ENCODE results near the gene XPC. TPM values are rescaled to one million over a fixed set of nuclear protein-coding genes. Genes with fewer than 3 reads are reported as not detected.

XPC gene
- total RNA-seq, 2 donors from 2014 or later: 41.1 to 53.2 TPM

GRCh38 chr3:14169435-14169834 lies 9.0 kb downstream of the XPC start:
- peaks cover 6 to 25% of the 10 kb centered on the region in 2 donors for H3K36me3 ChIP-seq

GRCh38 chr3:14166877-14167603 lies 11.4 kb downstream of the XPC start:
- TF ChIP-seq CTCF (IDR thresholded peaks at IDR 0.05) (no peak), POLR2A (IDR thresholded peaks at IDR 0.05) (no peak), POLR2AphosphoS5 (IDR thresholded peaks at IDR 0.05) (no peak)
- WGBS: 91% methylated on average over 9 of the region's 9 CpGs
- no peak for DNase-seq (ENCODE audit: low spot score)
- Histone ChIP-seq H3K9me3 (no peaks in the 10 kb centered on the region), H3K27me3 (replicated peaks; ENCODE audit: insufficient read depth) (no peaks in the 10 kb centered on the region), H3K36me3 (peaks cover 6 to 30% of the 10 kb centered on the region in 2 donors), H3K4me3 (no peak overlapping the region), H3K4me1 (replicated peaks) (no peaks in the 10 kb centered on the region), H3K27ac (no peak overlapping the region)
- intact Hi-C loops (cut with DNase I): no loop called here

More at GRCh38 chr3:14169435-14169834, 9.0 kb downstream of the XPC start:
- no peak for DNase-seq (ENCODE audit: low spot score)
- H3K9me3 ChIP-seq: no peaks in the 10 kb centered on the region
- H3K4me3 ChIP-seq: no peak overlapping the region
- 94% methylated on average over 2 of the region's 2 CpGs for WGBS
- intact Hi-C loops (cut with DNase I): no loop called here
- H3K4me1 ChIP-seq (replicated peaks): no peaks in the 10 kb centered on the region
- no peak for TF ChIP-seq POLR2A (IDR thresholded peaks at IDR 0.05)
- no peak for TF ChIP-seq POLR2AphosphoS5 (IDR thresholded peaks at IDR 0.05)
- no peak for TF ChIP-seq CTCF (IDR thresholded peaks at IDR 0.05)
- H3K27me3 ChIP-seq (replicated peaks; ENCODE audit: insufficient read depth): no peaks in the 10 kb centered on the region
- no peak overlapping the region for H3K27ac ChIP-seq

GRCh38 chr3:14162178-14162577 lies 16.2 kb downstream of the XPC start:
- intact Hi-C loops (cut with DNase I): no loop called here
- H3K27ac ChIP-seq: no peak overlapping the region
- no peak overlapping the region for H3K4me3 ChIP-seq
- H3K4me1 ChIP-seq (replicated peaks): no peaks in the 10 kb centered on the region
- H3K9me3 ChIP-seq: no peaks in the 10 kb centered on the region
- TF ChIP-seq POLR2A (IDR thresholded peaks at IDR 0.05) (no peak), CTCF (IDR thresholded peaks at IDR 0.05) (no peak), POLR2AphosphoS5 (IDR thresholded peaks at IDR 0.05) (no peak)
- no peaks in the 10 kb centered on the region for H3K27me3 ChIP-seq (replicated peaks; ENCODE audit: insufficient read depth)
- WGBS: 95% methylated on average over 2 of the region's 2 CpGs
- H3K36me3 ChIP-seq: peaks cover 13 to 41% of the 10 kb centered on the region in 2 donors
- no peak for DNase-seq (ENCODE audit: low spot score)

GRCh38 chr3:14161282-14161681 lies 17.1 kb downstream of the XPC start:
- TF ChIP-seq POLR2A (IDR thresholded peaks at IDR 0.05) (no peak), POLR2AphosphoS5 (IDR thresholded peaks at IDR 0.05) (no peak)
- DNase-seq (ENCODE audit: low spot score): no peak
- H3K27ac ChIP-seq: no peak overlapping the region
- no peaks in the 10 kb centered on the region for H3K4me1 ChIP-seq (replicated peaks)
- H3K36me3 ChIP-seq: peaks cover 13 to 41% of the 10 kb centered on the region in 2 donors
- intact Hi-C loops (cut with DNase I): no loop called here
- H3K27me3 ChIP-seq (replicated peaks; ENCODE audit: insufficient read depth): no peaks in the 10 kb centered on the region
- no peaks in the 10 kb centered on the region for H3K9me3 ChIP-seq
- 96% methylated on average over 2 of the region's 2 CpGs for WGBS
- H3K4me3 ChIP-seq: no peak overlapping the region

- TF ChIP-seq CTCF (IDR thresholded peaks at IDR 0.05) (no peak), POLR2A (IDR thresholded peaks at IDR 0.05) (no peak), POLR2AphosphoS5 (IDR thresholded peaks at IDR 0.05) (no peak)
- Histone ChIP-seq H3K4me3 (no peak overlapping the region), H3K36me3 (peaks cover 6 to 36% of the 10 kb centered on the region in 2 donors), H3K27me3 (replicated peaks; ENCODE audit: insufficient read depth) (no peaks in the 10 kb centered on the region), H3K9me3 (no peaks in the 10 kb centered on the region), H3K4me1 (replicated peaks) (no peaks in the 10 kb centered on the region), H3K27ac (no peak overlapping the region)
- no peak for DNase-seq (ENCODE audit: low spot score)
- intact Hi-C loops (cut with DNase I): no loop called here
- 97% methylated on average over 8 of the region's 8 CpGs for WGBS
These were observed 19.0 kb downstream of the XPC start for GRCh38 chr3:14159426-14159825.
